ENCODE measurements around the gene CADPS. TPM values are rescaled to one million over a fixed set of nuclear protein-coding genes. Genes with fewer than 3 reads are reported as not detected.

CADPS gene
- total RNA-seq, 2 experiments from 2014 or later, result not detected

DNA sequence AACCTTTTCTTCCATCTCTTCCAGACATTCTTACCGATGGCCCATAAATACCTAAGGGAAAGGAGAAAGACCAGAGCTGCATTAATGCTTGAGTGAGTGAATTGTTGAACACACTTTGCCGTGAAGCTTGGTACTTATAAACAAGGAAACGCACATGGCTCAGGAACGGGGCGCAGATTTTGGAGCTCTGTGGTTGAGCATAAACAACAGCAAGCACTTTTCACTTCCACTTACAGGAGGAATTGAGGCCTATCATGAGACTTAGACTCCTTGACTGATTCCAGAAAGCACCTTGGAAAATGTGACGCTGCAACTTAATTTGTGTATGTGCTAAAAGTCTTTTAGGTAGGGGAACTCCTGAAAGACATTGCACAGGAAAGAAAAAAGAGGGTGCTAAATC, 304.3 kb downstream of the CADPS start:
- CTCF ChIA-PET, result no interaction called here
- POLR2A ChIA-PET, result no interaction called here

DNA sequence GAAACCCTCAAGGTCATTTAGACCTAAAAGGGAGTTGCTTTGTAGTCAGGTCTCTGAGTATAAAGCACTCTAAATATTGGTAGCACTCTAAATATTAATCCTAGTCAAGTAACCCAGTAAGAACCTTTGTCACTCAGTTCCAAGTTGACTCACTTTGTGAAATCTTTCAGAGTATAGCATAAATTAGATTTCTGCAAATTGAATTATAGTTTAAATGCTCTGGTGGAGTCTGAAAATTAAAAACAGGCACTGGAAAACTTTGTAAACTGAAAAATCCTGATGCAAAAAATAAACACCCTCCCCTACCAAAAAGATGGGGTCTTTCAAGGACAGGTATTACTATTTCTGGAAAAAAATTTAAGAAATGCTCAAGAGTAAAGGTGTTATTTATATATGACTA, 305.6 kb downstream of the CADPS start:
- ChIA-PET CTCF (no interaction called here), POLR2A (no interaction called here)

DNA sequence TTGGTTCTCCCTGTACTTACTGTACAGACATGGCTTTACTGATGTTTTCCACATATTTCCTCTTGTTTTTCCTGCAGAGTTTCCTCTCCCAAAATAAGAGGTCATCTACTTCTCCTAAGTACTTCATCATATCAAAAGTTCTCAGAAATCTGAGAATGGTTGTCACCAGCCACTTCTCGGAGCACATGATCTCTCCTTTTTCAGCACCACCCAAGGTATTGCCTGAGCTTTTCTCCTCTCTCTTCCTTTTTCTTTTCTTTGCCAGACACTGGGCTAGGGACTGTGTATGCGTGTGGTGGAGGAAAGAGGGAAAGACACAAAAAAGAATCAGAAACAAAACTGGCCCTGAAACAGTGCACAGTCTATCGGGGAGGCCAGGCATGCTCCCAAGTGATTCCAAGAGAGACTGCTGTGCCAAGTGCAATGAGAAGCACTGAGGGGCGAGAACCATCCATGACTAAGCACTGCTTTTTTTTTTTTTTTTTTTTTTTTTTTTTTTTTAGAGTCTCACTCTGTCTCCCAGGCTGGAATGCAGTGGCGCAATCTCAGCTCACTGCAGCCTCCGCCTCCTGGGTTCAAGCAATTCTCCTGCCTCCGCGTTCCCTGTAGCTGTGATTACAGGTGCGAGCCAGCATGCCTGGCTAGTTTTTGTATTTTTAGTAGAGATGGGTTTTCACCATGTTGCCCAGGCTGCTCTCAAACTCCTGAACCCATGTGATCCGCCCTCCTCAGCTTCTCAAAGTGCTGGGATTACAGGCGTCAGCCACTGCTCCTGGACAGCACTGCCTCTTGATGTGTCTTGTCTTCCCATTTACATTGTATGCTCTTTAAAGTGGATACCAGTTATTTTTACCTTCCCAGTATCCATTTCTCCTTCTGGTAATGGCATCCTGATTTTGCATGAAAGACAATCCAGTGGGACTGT, 307.9 kb downstream of the CADPS start:
- CTCF ChIA-PET, result no interaction called here
- POLR2A ChIA-PET, result no interaction called here

DNA sequence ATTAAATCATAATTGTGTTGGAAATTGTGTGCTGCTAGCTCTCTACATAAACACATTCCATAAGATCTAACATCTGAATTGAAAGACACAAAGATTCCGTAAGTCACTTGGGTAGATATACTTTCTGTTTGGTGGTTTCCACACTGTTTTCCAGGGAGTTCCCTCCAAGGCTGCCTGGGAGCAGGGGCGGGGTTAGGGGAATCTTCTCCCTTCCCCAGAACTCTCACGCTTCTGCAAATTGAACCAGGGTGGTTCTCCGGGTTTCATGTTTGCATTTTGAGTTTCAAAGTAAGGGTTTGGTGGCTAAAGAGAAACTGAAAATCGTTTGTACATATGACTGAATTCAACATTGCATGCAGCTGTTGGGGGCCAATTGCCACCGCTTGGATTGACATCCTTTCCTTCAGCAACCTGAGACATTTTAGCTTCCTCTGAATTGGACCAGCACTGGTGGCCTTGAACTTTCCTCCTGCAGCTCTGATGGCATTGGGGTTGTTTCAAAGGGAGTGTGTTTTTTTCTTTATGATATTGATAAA, 309.1 kb downstream of the CADPS start:
- POLR2A ChIA-PET, result no interaction called here
- CTCF ChIA-PET, result no interaction called here

DNA sequence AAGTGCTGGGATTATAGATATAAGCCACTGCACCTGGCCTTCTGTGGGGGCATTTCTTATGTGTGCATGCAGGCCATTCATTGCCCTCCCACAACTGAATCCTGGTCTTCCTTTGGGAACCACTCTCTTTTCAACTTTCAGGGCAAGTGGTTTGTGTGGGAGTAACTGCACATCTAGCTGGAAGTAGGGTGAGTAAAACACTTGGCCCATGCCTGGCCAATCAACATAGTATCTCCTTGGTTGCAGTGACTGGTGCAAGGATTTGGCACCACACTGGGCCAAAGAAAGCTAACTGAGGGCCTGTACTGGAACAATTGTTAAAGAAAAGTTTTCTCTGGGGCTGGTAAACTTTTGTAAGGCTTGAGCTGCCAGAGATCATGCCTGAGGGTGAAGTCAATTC, 312.6 kb downstream of the CADPS start:
- CTCF ChIA-PET, result no interaction called here

DNA sequence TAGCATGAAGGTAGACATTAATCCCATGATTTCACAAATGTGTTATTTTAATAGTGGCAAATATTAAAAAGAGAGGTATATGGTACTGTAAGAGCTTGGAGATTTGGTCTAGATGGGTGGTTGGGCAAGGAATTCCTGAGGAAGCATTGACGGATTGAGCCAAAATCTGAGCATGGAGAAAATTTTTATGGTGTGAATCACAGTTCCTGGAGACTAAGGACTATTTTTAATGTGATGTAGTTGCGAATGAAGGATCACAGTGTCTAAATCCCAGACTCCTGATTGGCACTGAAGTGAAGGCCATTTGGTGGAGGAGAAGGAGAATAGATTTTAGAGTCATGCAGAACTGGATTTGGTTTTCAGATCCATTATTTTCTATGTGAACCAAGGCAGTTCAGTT, 313.2 kb downstream of the CADPS start:
- POLR2A ChIA-PET, result no interaction called here
- CTCF ChIA-PET, result no interaction called here

More for the DNA sequence above, 312.6 kb downstream of the CADPS start:
- POLR2A ChIA-PET, result no interaction called here

DNA sequence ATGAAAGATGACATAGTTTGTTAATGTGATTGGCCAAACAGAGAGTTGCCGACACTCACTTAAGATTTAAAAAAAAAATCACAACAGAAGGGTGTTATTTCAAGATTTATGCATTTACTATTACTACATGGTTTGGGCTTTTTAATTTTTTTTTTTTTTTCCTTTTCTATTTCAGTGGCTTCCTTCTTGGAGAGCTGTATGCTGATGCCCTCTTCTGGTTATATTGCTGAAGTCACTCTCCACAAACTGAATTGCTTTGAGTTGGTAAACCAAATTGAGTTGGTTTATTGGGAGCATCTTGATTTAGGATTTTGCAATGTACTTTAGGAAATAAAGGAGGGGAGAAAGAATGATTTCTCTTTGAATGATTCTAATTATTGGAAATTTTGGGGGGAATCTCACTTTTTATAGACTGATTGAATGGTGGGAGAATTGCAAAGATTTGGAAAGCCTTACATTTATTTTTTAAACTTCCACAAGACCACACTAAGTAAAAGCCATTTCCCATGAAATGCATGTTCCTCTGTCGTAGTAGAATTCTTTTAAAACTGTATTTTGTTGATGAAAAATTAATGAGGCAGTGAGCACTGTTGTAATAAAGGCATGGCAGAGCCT, 315.3 kb downstream of the CADPS start:
- POLR2A ChIA-PET, result no interaction called here
- CTCF ChIA-PET, result no interaction called here

DNA sequence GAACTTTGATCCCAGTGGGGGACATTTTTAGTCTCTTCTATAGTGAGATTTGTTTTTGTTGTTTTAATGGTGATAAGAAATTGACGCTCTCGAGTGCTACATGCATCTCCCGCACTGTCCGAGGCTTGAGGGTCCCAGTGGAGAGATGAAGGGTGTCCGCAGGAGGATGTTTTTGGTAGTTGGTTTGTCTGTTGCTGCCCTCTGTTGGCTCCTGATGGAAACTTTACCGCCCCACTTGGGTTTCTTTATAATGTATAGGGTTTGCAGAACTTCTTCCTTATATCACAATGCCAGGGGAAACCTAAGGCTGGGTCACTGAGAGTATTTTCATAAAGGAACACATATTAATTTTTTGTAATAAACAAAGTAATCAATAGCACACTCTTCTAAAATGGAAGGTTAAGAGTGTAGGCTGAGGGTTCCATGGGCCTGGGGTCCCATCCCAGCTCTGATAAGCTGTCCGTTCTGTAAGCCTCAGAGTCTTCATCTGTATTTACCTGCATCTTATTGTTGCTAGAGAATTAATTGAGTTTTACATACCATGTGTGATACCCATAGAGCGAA, 316.6 kb downstream of the CADPS start:
- CTCF ChIA-PET, result no interaction called here
- POLR2A ChIA-PET, result no interaction called here

DNA sequence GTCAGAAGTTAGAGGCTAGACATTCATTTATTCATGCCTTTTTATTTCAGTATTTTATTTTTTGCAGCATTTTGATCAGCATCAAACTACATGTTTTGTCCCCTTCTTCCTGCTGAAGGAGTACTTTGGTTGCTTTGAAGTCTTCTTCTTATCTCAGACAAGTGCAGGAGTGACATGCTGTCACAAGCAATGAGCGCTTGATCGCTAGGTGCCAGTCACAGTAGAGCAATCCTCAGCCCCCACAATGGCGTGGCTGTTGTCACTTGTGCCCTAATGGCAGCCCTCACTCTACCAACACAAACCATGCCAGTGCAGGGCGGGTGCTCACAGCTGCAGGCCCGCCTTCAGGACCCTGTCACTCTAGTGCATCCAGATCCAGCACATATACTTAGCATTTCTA, 317.2 kb downstream of the CADPS start:
- ChIA-PET CTCF (no interaction called here), POLR2A (no interaction called here)

DNA sequence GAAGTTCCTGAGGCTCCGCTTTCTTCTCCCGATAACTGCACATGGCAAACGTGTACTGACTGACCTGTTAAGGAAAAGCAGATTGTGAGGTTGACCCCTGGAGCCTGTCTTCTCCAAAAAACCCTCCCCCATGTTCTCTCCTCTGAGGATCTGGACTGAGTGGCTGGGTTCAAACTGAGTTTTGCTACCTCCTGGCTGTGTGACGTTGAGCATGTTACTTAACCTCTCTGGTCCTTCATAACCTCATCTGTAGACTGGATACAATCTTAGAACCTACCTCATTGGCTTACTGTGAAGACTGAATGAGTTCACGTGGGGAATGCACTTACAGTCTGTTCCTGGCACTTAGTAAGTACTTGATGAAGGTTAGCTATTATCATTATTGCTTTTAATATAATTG, 317.8 kb downstream of the CADPS start:
- POLR2A ChIA-PET, result no interaction called here
- CTCF ChIA-PET, result no interaction called here

DNA sequence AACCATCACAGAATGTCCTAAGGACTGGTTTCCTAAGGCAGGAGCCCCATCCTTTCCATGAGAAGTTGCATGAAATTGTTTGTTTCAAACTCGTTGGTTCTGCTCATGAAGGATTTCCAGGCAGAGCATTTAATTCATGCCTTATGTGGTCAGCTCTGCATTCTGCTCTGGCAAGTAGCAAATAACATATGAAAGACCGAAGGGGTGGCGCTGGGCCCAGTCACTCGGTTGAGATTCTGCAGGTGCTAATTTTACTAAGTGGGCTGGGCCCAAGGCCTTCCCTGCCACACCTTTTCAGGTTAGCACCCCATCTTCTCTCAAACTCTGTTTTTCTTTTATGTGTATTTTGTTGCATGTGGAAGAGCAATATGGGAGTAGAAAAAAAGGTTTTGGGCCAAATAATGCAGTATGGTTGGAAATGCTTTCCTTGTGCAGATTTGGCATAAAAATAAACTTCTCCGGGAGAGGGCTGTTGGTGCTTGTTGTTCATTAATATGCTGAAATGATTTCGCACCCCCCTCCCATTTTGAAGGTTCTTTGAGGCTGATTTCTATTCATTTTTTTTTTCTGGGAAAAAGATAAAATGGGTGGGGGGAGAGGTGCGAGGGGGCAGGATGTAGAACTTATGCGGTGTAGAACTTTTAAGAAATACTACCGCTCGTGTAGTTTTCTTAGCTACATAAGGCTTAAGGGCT, 318.9 kb downstream of the CADPS start:
- ChIA-PET CTCF (no interaction called here), POLR2A (no interaction called here)

DNA sequence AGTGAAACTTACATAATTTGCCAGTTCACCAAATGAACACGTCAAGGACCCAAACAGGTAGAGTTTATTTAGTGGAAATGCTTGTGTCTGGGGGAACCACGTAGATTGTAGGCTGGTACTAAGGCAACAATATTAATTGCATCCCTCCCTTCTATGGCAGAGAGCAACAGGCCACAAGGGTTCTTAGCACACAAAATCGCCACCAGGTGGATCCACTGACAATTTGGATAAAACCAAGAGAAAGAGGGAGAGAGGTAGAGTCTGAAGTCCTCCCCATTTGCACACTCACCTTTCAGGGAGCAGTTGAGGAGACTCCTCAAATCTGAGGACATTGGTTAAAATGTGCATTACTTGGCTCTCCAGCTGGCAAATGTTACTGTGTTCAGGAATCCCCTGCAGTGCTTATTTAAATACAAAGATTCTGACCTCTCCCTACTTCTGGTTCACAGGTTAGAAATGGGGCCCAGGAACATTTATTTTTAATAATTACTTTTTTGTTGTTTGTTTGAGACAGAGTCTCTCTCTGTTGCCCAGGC, 320.9 kb downstream of the CADPS start:
- POLR2A ChIA-PET, result no interaction called here
- CTCF ChIA-PET, result no interaction called here

DNA sequence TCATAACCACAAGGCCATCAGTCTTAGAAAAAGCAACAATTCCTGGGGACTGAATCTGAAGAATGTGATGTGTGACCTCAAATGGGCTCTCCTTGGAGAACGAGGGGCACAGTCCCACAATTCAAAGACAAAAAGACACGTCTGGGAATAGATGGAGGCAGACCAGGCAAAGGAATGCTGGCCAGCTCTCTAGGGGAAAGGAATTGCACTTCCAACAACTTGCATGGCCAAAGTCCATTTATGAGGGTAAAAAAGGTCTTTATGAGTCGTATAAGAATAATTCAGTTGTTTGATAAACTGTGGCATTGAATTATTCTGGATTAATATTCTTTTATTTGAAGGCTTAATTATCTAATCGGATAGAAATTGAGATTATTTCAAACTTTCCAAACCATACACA, 321.4 kb downstream of the CADPS start:
- ChIA-PET POLR2A (no interaction called here), CTCF (no interaction called here)

DNA sequence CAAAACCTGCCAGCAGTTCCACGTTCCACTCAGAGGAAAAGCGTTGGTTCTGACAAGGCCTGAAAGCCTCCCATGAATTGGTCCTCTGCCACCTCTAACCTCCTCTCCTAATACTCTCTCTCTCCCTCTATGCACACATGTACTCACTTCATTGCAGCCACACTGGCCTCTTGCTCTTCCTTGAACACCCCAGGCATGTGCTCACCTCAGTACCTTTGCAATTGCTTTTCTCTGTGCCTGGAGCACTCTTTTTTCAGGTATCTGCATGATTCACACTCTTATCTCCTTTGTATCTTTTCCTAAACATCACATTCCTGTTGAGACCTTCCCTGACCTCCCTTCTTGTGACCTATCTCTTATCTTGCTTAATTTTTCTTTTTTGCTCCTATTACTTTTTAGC, 323.7 kb downstream of the CADPS start:
- ChIA-PET CTCF (no interaction called here), POLR2A (no interaction called here)

DNA sequence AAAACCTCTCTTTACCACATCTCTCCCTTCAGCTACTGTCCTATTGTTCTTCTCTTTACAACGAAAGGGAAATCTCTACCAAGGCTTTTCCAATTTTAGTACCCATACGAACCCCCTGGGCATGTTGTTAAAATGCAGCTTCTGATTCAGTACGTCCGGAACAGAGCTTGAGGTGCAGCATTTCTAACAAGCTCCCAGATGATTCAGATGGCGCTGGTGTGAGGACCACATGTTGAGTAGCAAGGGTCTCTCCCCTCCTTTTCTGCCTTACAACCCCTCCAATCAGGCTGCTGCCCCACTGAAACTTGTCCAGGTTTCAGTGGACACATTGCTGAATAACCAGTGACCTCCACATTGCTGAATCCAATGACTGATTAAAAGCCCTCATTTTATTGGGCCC, 324.8 kb downstream of the CADPS start:
- CTCF ChIA-PET, result no interaction called here
- POLR2A ChIA-PET, result no interaction called here

DNA sequence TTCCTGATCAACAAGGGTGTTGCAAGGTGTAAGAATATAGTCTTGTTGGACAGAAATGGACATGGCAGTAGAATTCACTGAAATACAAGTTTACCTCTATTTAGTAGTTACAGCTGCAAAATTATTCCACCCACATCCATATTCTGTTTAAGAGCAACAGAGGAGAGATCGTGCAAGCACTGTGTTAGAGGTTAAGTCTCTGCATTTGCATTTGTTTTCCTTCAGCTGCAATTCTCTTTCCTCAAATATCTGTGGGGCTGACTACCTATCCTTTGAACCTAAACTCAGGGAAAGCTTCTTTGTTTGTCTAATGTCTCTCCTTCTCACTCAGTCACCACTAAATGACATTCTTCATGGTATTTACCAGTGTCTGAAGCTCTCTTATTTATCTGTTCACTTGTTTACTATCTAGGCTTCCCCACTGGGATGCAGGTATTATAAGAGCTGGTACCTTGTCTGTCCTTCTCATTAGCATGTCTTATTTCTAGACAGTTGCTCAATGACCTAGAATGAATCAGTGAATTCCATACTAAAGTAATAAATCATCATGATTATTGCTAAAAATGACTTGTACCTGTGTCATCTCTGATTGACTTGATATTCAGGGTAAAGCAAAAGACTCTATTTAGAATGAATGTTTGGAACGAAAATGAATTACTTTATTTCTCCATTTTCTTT, 326.5 kb downstream of the CADPS start:
- ChIA-PET POLR2A (no interaction called here), CTCF (no interaction called here)

DNA sequence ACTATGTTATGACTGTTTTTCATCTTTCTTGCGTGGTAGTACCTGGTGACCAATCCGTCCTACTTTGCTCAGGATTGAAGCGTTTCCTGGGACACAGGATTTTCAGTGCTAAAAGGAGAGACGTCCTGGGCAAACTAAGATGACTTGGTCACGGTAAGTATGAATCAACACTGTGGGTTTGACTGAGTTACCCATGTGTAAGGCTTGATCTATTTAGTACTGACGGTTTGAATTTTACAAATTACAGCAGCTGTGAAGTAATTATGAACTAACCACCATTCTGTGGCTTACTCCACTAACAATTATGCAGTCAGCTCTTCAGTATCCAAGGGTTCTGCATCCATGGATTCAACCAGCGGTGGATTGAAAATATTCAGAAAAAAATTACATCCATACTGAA, 328.9 kb downstream of the CADPS start:
- CTCF ChIA-PET, result no interaction called here
- POLR2A ChIA-PET, result no interaction called here

DNA sequence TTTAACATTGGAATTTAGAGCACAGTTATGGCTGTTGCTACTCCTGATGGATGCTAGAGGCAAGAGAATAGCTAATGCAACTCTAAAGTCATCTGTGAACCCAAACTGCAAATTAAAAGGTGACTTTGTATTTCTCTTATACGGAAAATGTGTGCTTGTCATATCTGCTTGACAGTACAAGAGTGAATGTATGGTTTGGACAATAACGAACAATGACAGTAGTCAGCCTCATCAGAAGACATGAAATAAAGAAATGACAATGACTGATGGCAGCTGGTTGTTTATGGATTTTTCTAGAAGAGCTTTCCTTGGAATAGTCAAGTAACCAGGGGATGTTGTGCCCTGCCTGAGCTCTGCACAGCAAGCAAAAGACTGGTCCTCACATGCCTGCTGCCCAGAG, 333.0 kb downstream of the CADPS start:
- ChIA-PET CTCF (no interaction called here), POLR2A (no interaction called here)

DNA sequence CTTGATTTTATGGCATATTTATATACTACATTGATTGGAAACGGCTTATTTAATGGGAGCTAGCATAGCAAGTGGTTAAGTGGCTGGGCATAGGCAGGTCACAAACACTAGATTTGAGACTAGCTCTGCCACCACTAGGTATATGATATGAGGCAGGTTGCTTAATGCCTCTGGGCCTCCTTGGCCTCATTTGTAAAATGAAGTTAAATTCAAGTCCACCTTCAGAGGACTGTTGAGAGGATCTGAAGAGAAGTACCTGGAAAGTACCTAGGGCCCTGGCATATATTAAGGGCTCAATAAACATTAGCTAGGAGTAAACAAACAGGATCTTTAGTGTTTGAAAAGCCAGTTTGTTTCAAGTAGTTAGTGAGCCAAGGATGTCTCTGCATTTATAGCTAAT, 335.5 kb downstream of the CADPS start:
- POLR2A ChIA-PET, result no interaction called here
- CTCF ChIA-PET, result no interaction called here
